ENCODE measurements around the gene CEP350. TPM values are rescaled to one million over a fixed set of nuclear protein-coding genes. Genes with fewer than 3 reads are reported as not detected.

CEP350 gene
- total RNA-seq, 1 experiment from 2014 or later = 27.6 TPM

- H3K79me2 ChIP-seq (ENCODE audit: insufficient read depth, low read length) = no peaks in the 10 kb centered on the region
- TF ChIP-seq TCF7L2 (IDR thresholded peaks at IDR 0.05; ENCODE audit: borderline replicate concordance, extremely low read depth, insufficient read depth, insufficient read length) = no peak
- TF ChIP-seq CEBPB (IDR thresholded peaks at IDR 0.05; ENCODE audit: low read depth) = no peak
- no peaks in the 10 kb centered on the region for H3K4me1 ChIP-seq (ENCODE audit: control insufficient read depth in 1 of 2, insufficient read depth in 2 of 2, low read length in 2 of 2)
- no TSS peak for BruUV-seq (replicated peaks)
- no peaks in the 10 kb centered on the region for H3K36me3 ChIP-seq (ENCODE audit: control insufficient read depth in 1 of 2, insufficient read depth in 2 of 2, low read length in 2 of 2)
- ChIA-PET RAD21 (ENCODE audit: low non-redundant PET in 1 of 2, low total read pairs in 2 of 2, uncharacterized antibody in 2 of 2, unreplicated experiment in 2 of 2) (no interaction called here), CTCF (no interaction called here), POLR2A (no interaction called here)
- ATAC-seq (no peak), DNase-seq (ENCODE audit: low read depth, low spot score) (no peak)
- no peaks in the 10 kb centered on the region for H3K9me2 ChIP-seq (ENCODE audit: insufficient read depth)
- H3K9me3 ChIP-seq (ENCODE audit: control insufficient read depth in 1 of 2, insufficient read depth in 1 of 2, low read depth in 1 of 2, low read length in 2 of 2) = no peaks in the 10 kb centered on the region
- H3K27ac ChIP-seq (ENCODE audit: low read depth, low read length) = no peak overlapping the region
- no peaks in the 10 kb centered on the region for H3K27me3 ChIP-seq (ENCODE audit: insufficient read depth, low read length)
- no peaks in the 10 kb centered on the region for H4K20me1 ChIP-seq (ENCODE audit: insufficient read depth)
- intact Hi-C loops (cut with micrococcal nuclease) = no loop called here
- H3K4me3 ChIP-seq (replicated peaks in 1 of 2; ENCODE audit: low read depth in 1 of 2, low read length in 2 of 2) = no peak overlapping the region
- no peak overlapping the region for H2AFZ ChIP-seq (ENCODE audit: low read depth, low read length, poor library complexity, severe bottlenecking)
- H3K4me2 ChIP-seq (ENCODE audit: low read length) = no peak overlapping the region
- H3K9ac ChIP-seq (ENCODE audit: low read length) = no peak overlapping the region
These were observed 18.6 kb upstream of the CEP350 start for GRCh38 chr1:179935909-179936496.

DNA sequence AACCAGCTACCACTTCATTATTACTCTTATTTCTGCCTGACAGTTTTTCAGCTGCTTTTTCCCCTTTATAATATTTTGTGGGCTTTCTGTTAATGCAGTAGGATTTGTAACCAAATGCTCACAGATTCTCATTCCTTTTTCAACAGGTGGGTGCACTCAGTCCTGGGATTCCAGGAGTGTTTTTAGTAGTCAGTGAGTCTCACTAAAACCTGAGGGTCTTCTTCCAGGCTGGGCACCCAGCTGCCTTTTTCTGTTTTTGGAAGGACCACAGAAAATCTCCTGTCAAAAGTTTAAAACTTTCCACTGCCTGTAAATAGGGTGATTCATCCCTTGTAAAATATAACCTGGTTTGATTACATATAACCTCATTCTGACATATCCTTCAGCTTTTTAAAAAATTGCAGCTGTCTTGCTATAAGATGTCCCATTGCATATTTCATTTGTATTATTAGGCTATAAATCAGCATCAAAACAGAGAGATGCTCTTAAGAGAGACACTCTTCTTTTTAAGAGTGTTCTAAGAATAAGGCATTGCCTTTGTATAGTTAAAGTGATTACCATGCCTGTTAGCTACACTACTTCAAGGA, 16.8 kb upstream of the CEP350 start:
- Histone ChIP-seq H3K4me1 (ENCODE audit: control insufficient read depth in 1 of 2, insufficient read depth in 2 of 2, low read length in 2 of 2) (no peaks in the 10 kb centered on the region), H4K20me1 (ENCODE audit: insufficient read depth) (no peaks in the 10 kb centered on the region), H3K4me2 (ENCODE audit: low read length) (no peak overlapping the region), H2AFZ (ENCODE audit: low read depth, low read length, poor library complexity, severe bottlenecking) (no peak overlapping the region), H3K79me2 (ENCODE audit: insufficient read depth, low read length) (no peaks in the 10 kb centered on the region), H3K27me3 (ENCODE audit: insufficient read depth, low read length) (no peaks in the 10 kb centered on the region), H3K9me2 (ENCODE audit: insufficient read depth) (no peaks in the 10 kb centered on the region), H3K9ac (ENCODE audit: low read length) (no peak overlapping the region), H3K36me3 (ENCODE audit: control insufficient read depth in 1 of 2, insufficient read depth in 2 of 2, low read length in 2 of 2) (no peaks in the 10 kb centered on the region), H3K27ac (ENCODE audit: low read depth, low read length) (no peak overlapping the region), H3K4me3 (replicated peaks in 1 of 2; ENCODE audit: low read depth in 1 of 2, low read length in 2 of 2) (no peak overlapping the region), H3K9me3 (ENCODE audit: control insufficient read depth in 1 of 2, insufficient read depth in 1 of 2, low read depth in 1 of 2, low read length in 2 of 2) (no peaks in the 10 kb centered on the region)
- POLR2A ChIA-PET = no interaction called here
- intact Hi-C loops (cut with micrococcal nuclease) = no loop called here
- TF ChIP-seq CBX3 (IDR thresholded peaks at IDR 0.05; ENCODE audit: low read depth) = no peak
- no peak for TF ChIP-seq CEBPB (IDR thresholded peaks at IDR 0.05; ENCODE audit: low read depth)
- no peak for TF ChIP-seq RAD21 (IDR thresholded peaks at IDR 0.05; ENCODE audit: low read depth)
- no peak for TF ChIP-seq YY1 (IDR thresholded peaks at IDR 0.05; ENCODE audit: extremely low read depth, insufficient replicate concordance, low read depth, low read length)
- TF ChIP-seq SP1 (IDR thresholded peaks at IDR 0.05; ENCODE audit: low read depth) = no peak
- no peak for TF ChIP-seq ELF1 (IDR thresholded peaks at IDR 0.05; ENCODE audit: borderline replicate concordance, low read depth)
- no peak for TF ChIP-seq SIN3A (IDR thresholded peaks at IDR 0.05; ENCODE audit: low read depth)
- TF ChIP-seq EZH2 (IDR thresholded peaks at IDR 0.05) = no peak
- TF ChIP-seq POLR2A (IDR thresholded peaks at IDR 0.05; ENCODE audit: borderline replicate concordance, extremely low read depth, insufficient read depth, insufficient read length) = no peak
- TF ChIP-seq, protein P1, sequence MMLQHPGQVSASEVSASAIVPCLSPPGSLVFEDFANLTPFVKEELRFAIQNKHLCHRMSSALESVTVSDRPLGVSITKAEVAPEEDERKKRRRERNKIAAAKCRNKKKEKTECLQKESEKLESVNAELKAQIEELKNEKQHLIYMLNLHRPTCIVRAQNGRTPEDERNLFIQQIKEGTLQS (IDR thresholded peaks at IDR 0.05) = no peak
- no peak for TF ChIP-seq FOSL1 (IDR thresholded peaks at IDR 0.05; ENCODE audit: low read depth)
- TF ChIP-seq POLR2AphosphoS5 (IDR thresholded peaks at IDR 0.05; ENCODE audit: low read depth, low read length) = no peak
- TF ChIP-seq, protein P2, sequence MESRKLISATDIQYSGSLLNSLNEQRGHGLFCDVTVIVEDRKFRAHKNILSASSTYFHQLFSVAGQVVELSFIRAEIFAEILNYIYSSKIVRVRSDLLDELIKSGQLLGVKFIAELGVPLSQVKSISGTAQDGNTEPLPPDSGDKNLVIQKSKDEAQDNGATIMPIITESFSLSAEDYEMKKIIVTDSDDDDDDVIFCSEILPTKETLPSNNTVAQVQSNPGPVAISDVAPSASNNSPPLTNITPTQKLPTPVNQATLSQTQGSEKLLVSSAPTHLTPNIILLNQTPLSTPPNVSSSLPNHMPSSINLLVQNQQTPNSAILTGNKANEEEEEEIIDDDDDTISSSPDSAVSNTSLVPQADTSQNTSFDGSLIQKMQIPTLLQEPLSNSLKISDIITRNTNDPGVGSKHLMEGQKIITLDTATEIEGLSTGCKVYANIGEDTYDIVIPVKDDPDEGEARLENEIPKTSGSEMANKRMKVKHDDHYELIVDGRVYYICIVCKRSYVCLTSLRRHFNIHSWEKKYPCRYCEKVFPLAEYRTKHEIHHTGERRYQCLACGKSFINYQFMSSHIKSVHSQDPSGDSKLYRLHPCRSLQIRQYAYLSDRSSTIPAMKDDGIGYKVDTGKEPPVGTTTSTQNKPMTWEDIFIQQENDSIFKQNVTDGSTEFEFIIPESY (IDR thresholded peaks at IDR 0.05; ENCODE audit: extremely low read depth, insufficient replicate concordance, low read length) = no peak
- TF ChIP-seq, protein P3, sequence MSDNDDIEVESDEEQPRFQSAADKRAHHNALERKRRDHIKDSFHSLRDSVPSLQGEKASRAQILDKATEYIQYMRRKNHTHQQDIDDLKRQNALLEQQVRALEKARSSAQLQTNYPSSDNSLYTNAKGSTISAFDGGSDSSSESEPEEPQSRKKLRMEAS (IDR thresholded peaks at IDR 0.05) = no peak
- DNase-seq (ENCODE audit: low read depth, low spot score) (no peak), ATAC-seq (no peak)
- RAD21 ChIA-PET (ENCODE audit: low non-redundant PET in 1 of 2, low total read pairs in 2 of 2, uncharacterized antibody in 2 of 2, unreplicated experiment in 2 of 2) = no interaction called here
- BruUV-seq (replicated peaks) = no TSS peak
- CTCF ChIA-PET = no interaction called here

Data from HCT116 (cell line).